Activated CD8-positive, alpha-beta memory T cell treated with anti-CD3 and anti-CD28 coated beads for 36 hours (primary cell): ENCODE measurements around the gene GRAMD1A. TPM values are rescaled to one million over a fixed set of nuclear protein-coding genes. Genes with fewer than 3 reads are reported as not detected.
"Not testable (repeated sequence)": the region's sequence is repeated elsewhere in the genome, so short reads cannot be mapped to it uniquely, and the experiment has no call there.

ENCODE experiments used
- CTCF ChIA-PET: fragments of 350-600 bp; sonication (Branson Sonifier 250); formaldehyde crosslinking; loops from one replicate; lab custom pipeline; 2021; ENCODE audit warnings: antibody characterized with exemption; lab: Charles Lee
- POLR2A ChIA-PET: fragments of 350-600 bp; sonication (Branson Sonifier 250); formaldehyde crosslinking; loops from one replicate; lab custom pipeline; 2021; ENCODE audit warnings: antibody characterized with exemption; lab: Charles Lee
- total RNA-seq, 2 experiments: library from RNA; stranded (reverse); gene quantifications; one replicate each; pipeline ENCODE4 v1.2.3, GENCODE V29; 2021

Gene GRAMD1A
- total RNA-seq, 2 experiments from 2014 or later: 183 to 188 TPM

DNA sequence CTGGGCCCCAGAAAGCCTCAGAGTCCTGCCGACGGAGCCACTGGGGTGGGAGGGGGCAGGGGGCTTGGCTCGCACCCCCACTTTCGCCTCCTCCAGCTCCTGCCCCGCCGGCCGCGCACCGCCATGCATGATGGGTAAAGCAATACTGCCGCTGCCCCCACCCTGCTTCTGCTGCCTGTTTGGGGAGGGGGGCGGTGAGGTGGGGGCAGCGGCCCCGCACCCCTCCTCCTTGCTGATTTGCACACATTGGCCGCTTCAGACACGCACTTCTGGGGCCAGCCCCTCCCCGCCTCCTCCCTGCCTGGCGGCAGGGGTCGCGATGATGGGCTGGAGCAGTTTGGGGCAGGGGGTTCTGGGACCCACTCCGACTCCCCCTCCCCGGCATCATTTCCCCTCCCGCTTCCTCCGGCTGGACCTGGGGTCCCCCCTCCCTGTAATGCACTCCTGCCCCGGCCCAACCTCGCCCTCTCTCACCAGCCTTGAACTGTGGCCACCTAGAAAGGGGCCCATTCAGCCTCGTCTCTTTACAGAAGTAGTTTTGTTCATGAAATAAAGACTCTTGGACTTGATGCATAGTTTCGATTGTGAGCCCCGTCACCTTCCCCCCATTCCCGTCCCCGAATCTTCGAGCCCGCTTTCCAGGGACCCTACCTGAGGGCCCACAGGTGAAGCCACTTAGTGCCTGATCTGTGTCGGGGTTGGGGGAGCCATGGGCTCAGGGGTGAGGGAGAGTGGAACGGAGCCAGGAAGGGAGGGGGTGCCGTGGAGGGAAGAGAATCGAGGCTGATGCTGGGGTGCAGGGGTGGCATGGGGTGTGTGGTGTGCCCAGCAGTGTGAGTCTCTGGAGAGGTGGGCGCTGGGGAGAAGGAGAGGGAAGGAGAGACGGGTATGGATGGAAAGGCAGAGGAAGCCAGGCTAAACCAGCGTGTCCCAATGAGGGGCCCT lies 40.0 kb downstream of the GRAMD1A start:
- POLR2A ChIA-PET: no interaction called here
- CTCF ChIA-PET: interaction anchor here (0.7 kb wide), 2 partner anchors 27 to 305 kb away, joined by 3 to 4 read pairs; no protein-coding TSS in a partner anchor

DNA sequence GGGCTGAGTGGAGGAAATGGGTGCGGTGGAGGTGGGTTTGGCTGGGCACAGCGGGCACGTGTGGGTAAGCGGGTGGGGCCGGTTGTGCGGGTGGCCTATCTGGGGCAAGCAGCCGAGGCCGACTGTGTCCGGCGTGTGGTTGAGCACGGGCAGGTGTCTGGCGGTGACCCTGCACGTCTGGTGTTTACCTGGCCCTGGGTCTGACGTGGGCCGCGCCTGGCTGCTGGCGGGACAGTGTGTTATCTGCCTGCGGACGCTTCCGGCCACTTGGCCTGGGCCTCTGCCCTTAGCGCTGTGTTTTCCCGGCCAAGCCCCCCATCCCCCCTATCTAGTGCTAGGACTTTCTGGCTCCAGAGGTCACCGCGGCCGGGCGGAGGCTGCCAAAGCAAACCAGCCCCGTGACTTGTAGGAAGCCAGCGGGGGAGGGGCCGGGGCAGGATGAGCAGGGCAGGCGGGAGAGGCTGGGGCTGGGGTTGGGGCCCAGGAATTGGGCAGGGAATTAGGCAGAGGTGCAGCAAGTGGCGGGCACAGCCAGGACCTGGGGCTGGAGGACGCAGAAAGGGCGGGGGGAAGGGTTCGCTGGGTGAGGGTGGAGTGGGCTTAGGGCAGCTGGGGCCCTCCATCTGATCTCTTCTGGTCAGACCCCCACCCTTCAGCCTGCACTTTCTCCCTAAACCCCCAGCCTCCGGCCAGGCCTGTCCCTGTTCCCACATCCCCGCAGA lies 40.9 kb downstream of the GRAMD1A start:
- POLR2A ChIA-PET: no interaction called here
- CTCF ChIA-PET: no interaction called here

DNA sequence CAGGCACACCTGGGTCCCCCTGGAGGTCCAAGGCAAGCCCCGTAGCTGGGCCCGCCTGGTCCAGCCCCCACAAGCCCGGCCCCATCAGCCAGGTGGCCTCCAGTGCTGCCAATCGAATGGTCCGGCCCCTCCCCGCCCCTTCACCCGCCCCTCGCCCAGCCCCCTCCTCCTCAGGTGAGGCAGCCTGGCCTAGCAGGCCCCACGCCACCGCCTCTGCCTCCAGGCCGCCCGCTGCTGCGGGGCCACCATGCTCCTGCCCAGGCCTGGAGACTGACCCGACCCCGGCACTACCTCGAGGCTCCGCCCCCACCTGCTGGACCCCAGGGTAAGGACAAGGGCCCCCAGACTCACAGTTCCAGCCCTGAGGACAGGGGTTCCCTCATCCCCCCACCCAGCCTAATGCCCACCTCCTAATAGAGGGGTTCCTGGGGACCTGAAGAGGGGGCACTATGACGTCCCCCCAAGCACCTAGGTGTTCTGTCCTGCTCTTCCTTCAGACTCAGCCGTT lies 41.5 kb downstream of the GRAMD1A start, which contains the start of gene HPN:
HPN (plus strand) TSS at position 174 of the 508 bp plus-strand sequence. CDS start 786 bp downstream, outside the sequence.
- POLR2A ChIA-PET: no interaction called here
- CTCF ChIA-PET: no interaction called here

DNA sequence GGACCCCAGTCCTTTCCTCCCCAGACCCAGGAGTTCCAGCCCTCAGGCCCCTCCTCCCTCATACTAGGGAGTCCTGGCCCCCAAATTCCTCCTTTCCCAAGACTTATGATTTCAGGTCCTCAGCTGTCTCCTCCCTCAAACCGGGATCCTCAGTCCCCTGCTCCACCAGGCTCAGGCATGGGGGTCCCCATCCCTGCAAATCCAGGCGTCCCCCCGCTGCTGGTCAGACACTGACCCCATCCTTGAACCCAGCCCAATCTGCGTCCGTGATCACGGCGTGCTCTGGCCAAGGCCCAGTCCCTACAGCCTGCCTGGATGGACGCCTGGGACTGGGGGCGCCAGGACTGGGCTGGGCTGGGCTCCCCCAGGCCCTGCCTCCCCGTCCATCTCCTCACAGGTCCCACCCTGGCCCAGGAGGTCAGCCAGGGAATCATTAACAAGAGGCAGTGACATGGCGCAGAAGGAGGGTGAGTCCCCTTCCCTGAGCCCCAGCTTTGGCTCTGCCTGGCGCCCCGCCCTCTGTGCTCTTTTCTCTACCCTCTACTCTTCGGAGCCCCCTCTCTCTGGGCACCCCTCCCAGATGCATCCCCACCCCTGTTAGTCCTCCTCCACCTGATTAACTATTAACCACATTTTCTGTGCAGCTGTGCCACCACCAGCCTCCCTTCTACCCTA lies 42.1 kb downstream of the GRAMD1A start:
- ChIA-PET POLR2A (no interaction called here), CTCF (no interaction called here)

DNA sequence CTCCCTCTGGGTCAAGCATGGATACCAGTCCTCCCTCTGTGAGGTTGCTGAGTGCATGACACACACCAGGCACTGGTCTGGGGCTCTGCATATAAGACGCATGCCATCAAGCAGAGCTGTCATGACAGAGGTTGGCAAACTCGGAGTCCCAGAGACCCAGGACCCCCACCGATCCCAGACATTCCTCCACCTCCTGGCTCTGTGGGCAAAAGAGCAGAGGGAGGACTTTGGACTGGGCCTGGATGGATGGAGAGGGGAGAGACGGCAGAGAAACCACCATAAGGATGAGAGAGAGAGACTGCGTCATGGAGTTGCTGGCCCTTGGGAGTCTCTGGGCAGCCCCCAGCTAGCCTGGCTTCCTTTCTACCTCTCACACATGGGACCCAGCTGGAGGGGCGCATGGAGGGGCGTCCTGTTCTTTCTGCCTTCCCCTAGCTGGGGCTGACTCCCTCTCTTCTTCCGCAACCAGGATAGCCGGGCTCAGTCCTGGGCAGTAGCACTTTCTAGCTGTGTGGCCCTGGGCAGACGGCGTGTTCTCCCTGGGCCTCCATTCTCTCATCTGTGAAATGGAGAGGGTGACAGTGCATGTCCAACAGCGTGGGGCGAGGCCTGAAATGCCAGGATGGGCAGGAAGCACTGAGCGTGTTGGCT lies 43.0 kb downstream of the GRAMD1A start:
- POLR2A ChIA-PET: no interaction called here
- CTCF ChIA-PET: interaction anchor here (0.6 to 2.2 kb wide), 4 partner anchors 11 to 69 kb away, joined by 3 to 10 read pairs (median 6); no protein-coding TSS in a partner anchor

DNA sequence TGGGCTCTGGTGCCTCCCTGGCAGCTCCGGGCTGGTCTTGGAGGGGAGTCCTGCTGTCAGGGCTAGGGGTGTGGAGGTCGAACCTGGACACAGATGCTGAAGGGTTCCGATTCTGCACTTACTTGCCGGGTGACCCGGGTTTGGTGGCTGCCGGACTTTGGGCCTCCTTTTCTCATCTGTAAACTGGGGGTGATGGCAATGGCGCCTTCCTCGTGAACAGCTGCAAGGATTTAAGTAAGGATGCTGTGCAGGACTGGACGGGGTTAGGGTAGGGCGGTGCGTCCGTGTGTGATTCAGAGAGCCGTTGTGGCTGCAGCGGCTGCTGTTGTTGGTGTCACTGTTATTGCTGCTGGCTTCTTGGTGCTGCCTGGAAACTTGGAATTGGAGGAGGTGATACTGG lies 43.8 kb downstream of the GRAMD1A start:
- POLR2A ChIA-PET: interaction anchor here (0.6 kb wide), 1 partner anchor 73 kb away, joined by 5 read pairs; no protein-coding TSS in a partner anchor
- CTCF ChIA-PET: interaction anchor here (0.8 to 2.2 kb wide), 17 partner anchors 9 to 84 kb away, joined by 3 to 10 read pairs (median 4); partner anchors contain the start of gene SCN1B

DNA sequence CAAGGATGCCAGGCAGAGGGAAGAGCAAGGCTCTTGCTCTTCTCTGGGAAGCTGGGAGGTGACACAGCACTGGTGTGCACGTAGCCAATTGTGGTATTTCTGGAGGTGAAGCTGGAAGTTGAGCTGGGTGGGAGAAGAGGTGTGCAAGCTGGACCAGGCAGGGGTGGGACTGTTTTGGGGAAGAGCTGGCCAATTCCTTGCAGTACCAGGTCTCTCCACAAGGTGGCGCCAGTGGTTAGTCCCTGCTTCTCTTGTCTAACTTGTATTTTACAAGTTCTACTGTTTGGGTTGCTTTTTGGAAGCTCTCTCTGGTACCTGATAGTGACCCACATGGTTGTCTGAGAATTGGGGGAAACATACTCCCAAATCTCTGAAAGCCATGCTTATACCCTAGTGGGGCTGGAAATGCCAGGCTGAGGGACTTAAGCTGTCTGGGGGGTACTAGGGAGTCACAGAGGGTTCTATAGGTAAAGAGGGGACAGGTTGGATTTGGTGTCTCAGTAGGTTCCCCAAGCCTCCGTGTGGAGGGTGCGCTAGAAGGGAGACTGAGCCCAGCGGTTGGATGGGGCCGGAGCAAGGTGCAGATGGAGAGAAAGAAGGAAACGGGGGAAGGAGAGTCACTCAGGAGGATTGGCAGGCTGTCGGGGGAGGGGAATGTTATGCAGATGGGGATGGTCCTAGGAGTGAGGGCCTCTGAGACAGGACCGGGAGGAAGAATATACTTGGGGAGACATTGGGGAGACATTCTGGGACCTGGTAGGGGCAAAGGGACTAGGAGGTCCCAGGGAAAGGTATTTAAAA lies 44.4 kb downstream of the GRAMD1A start:
- ChIA-PET CTCF (interaction anchor here (0.8 to 2.2 kb wide), 18 partner anchors 9 to 91 kb away, joined by 3 to 10 read pairs (median 4); partner anchors contain the start of gene SCN1B), POLR2A (interaction anchor here (0.6 kb wide), 1 partner anchor 72 kb away, joined by 5 read pairs; no protein-coding TSS in a partner anchor)

DNA sequence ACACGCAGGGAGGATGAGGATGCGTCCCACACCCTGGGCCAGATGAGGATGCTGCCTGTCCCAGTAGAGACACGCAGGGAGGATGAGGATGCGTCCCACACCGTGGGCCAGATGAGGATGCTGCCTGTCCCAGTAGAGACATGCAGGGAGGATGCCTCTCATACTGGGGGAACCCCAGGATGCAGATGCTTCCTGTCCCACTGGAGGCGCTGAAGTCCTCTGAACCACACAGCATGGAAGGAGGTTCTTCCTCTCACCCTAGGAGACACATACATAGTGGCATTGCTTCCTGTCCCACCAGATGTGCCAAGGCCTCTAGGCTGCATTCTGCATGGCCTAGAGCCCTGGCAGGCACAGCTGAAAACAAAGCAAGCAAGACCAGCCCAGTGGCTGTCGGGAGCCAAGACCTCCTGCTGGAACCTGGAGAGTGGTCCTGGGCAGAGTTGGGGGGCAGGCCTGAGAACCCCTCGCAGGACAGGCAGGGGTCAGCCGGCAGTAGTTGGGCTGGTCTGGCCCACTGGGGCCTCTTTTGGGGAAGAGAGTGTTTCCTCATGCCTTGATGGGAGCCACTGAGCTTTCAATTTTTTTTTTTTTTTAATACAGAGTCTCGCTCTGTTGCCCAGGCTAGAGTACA lies 45.7 kb downstream of the GRAMD1A start:
- CTCF ChIA-PET: interaction anchor here (0.6 to 1.3 kb wide), 4 partner anchors 12 to 91 kb away, joined by 3 to 4 read pairs (median 4); no protein-coding TSS in a partner anchor
- POLR2A ChIA-PET: no interaction called here

DNA sequence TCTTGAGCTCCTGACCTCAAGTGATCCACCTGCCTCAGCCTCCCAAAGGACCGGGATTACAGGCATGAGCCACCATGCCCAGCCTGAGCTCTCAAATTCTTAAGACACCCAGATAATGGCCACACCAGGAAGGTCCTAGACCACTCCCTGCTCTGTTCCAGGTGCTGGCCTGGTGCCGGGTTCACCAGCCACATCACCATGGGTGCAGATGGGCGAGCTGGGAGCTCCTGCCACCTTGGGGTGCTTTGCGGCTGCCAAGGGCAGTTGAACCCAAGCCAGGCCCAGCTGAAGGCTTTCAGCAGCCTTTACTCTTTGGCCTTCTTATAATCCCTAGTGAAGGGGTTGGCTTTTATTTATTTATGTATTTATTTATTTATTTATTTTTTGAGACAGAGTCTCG lies 46.3 kb downstream of the GRAMD1A start:
- POLR2A ChIA-PET: no interaction called here

DNA sequence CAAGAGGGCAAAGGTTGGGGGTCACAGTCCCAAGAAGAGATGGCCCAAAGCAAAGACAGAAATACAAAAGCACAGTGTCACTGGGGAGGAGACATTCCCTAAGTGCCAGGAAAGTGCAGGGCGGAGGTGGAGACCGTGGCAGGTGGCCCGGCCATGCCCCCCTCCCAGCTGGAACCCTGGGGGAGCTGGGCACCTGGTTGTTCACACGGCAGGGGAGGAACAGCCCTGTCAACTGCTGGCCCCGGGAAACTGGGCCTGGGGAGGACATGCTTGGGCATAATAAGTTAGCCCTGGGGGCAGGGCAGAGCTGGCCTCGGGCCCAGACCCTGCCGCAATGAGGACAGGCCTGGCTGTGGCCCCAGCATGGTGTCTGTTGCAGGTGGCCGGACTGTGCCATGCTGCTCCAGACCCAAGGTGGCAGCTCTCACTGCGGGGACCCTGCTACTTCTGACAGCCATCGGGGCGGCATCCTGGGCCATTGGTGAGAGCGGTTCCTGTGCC lies 48.8 kb downstream of the GRAMD1A start:
- CTCF ChIA-PET: interaction anchor here (0.7 to 0.9 kb wide), 2 partner anchors 10 to 73 kb away, joined by 3 read pairs; no protein-coding TSS in a partner anchor
- POLR2A ChIA-PET: interaction anchor here (0.7 kb wide), 1 partner anchor 93 kb away, joined by 3 read pairs; no protein-coding TSS in a partner anchor

More for the DNA sequence above, 46.3 kb downstream of the GRAMD1A start:
- CTCF ChIA-PET: interaction anchor here (0.6 to 1.3 kb wide), 3 partner anchors 12 to 92 kb away, joined by 3 to 4 read pairs (median 4); no protein-coding TSS in a partner anchor

DNA sequence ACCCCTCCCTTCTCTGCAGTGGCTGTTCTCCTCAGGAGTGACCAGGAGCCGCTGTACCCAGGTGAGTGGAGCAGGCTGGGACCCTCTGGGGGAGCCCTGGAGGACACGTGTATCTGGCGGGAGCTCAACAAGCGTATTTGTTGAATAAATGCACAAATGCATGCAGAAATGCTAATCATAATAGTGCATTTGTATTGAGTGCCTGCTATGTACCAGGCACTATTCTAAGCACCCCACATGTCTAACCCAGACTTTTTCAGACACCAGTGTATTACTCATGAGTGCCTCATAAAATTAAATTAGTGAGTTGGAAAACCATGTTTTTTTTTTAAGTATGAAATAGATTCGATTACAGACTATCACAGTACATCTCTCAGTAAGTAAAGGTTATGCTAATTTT lies 49.3 kb downstream of the GRAMD1A start:
- ChIA-PET CTCF (interaction anchor here (0.9 kb wide), 1 partner anchor 9 kb away, joined by 3 read pairs; no protein-coding TSS in a partner anchor), POLR2A (no interaction called here)

DNA sequence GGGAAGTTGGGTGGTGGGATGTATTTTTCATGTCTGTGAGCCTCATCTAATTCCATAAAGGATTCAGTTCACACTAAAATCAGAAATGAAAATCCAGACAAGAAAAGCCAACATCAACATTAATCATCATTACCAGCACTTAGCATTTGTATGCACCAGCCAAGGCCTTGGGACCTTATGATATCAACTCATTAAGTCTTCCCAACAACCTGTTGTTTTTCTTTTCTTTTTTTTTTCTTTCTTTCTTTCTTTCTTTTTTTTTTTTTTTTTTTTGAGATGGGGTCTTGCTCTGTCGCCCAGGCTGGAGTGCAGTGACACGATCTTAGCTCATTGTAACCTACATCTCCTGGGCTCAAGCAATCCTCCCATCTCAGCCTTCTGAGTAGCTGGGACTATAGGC lies 50.5 kb downstream of the GRAMD1A start:
- POLR2A ChIA-PET: not testable (repeated sequence)
- CTCF ChIA-PET: interaction anchor here (0.5 to 1.1 kb wide), 4 partner anchors 11 to 332 kb away, joined by 3 read pairs; partner anchors contain the start of gene LGI4

DNA sequence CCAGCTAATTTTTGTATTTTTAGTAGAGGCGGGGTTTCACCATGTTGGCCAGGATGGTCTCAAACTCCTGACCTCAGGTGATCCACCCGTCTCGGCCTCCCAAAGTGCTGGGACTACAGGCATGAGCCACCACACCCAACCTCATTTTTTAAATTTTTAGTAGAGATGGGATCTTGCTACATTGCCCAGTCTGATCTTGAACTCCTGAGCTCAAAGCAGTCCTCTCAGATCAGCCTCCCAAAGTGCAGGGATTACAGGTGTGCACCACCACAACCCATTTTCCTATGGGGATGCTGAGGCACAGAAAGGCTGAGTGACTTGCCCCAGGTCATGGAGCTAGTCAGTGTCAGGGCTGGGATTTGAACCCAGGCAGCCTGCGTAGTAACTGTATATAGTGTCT lies 51.1 kb downstream of the GRAMD1A start:
- POLR2A ChIA-PET: not testable (repeated sequence)
- CTCF ChIA-PET: interaction anchor here (0.6 kb wide), 1 partner anchor 10 kb away, joined by 3 read pairs; no protein-coding TSS in a partner anchor

DNA sequence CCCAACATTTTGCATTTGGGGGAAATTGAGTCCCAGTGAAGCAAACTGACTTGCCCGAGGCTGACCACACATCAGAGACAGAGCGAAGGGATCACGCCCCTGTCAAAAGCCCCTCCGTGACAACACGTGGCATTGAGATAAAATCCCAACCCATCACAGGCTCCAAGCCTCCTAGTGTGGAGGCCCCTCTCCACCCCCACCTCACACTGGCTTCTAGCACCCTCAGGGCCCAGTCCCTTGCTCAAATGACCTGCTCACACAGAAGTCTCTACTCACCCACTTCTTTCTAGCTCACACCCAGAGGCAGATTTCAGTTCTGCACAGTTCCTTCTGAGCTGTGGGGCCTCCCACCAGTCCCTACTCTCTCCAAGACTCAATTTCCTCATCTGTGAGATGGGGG lies 51.7 kb downstream of the GRAMD1A start:
- POLR2A ChIA-PET: no interaction called here

DNA sequence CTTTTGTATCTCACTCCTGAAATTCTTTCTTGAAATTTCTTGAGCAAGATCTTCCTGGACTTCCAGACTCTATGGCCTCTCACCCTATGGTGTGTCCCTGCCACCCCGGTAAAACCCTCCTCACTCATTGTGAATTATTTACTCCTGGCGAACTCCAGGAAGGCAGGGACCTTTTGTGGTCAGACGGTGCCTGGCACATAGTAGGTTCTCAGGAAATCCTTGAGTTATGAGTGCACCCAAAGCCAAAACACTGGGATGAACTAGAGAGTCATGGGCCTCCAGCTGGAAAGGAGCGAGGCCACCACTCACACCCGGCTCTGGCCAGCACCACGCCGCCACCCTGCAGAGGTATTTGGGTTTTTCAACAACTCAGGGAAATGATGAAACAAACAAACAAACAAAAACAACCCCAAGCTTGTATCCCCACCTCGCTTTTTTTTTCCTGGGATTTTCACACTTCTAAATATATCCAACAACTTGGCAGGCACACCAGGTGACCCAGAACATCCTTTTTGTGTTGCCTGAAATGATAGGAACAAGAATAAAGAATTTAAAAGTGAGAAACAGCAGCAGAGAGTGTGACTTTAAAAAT lies 52.6 kb downstream of the GRAMD1A start:
- POLR2A ChIA-PET: no interaction called here

More for the DNA sequence above, 51.7 kb downstream of the GRAMD1A start:
- CTCF ChIA-PET: no interaction called here

More for the DNA sequence above, 52.6 kb downstream of the GRAMD1A start:
- CTCF ChIA-PET: interaction anchor here (2.1 kb wide), 1 partner anchor 8 kb away, joined by 9 read pairs; no protein-coding TSS in a partner anchor
